Left lung (tissue), 10 donors: ENCODE results near the gene BFSP2. TPM values are rescaled to one million over a fixed set of nuclear protein-coding genes. Genes with fewer than 3 reads are reported as not detected.

Source experiments
- ATAC-seq: fragments of 200-7000 bp; cut with Tn5 transposase; one replicate; pipeline ENCODE4 v1.9.1; 2020; ENCODE audit warnings: moderate library complexity
- DNase-seq, 4 donors: peaks; one replicate each; pipeline ENCODE4 v3.0.0-alpha.2; 2013 to 2020
- H3K27ac ChIP-seq, 2 donors: fragments of 200-600 bp; sonication (generic) in 1 of 2; one replicate each; pipeline versions ENCODE4 v1.5.0 to v1.8.0; 2020 to 2021
- H3K27me3 ChIP-seq, 2 donors: fragments of 200-600 bp; sonication (generic) in 1 of 2; one replicate each; pipeline versions ENCODE4 v1.5.0 to v1.8.0; 2020 to 2021
- H3K36me3 ChIP-seq, 2 donors: fragments of 200-600 bp; sonication (generic) in 1 of 2; one replicate each; pipeline versions ENCODE4 v1.5.0 to v1.8.0; 2020 to 2021
- H3K4me1 ChIP-seq, 2 donors: fragments of 200-600 bp; one replicate each; pipeline ENCODE4 v1.8.0; 2021
- H3K4me3 ChIP-seq, 2 donors: fragments of 200-600 bp; sonication (generic) in 1 of 2; one replicate each; pipeline versions ENCODE4 v1.5.0 to v1.8.0; 2020 to 2021; ENCODE audit warnings: mild to moderate bottlenecking in 1 of 2
- H3K9me3 ChIP-seq, 2 donors: fragments of 200-600 bp; sonication (generic) in 1 of 2; one replicate each; pipeline versions ENCODE4 v1.5.0 to v1.8.0; 2020 to 2021
- CTCF ChIP-seq, 2 donors: fragments of 200-600 bp; sonication (generic) in 1 of 2; IDR thresholded peaks; one replicate each; pipeline versions ENCODE4 v1.5.0 to v1.8.0; 2021; ENCODE audit warnings: antibody characterized with exemption in 2 of 2
- intact Hi-C, 2 donors: fragments of 100-400 bp; cut with DNase I; formaldehyde crosslinking; loops; one replicate each; pipeline versions ENCODE4 v1.11.2 to v1.14.2; 2022
- polyA plus RNA-seq, 6 donors: library from polyadenylated mRNA; unstranded; fragments of 120-200 nt; gene quantifications; one replicate each; pipeline ENCODE4 v1.2.1, GENCODE V29; 2013; ENCODE audit not compliant: insufficient read length in 6 of 6
- total RNA-seq, 2 donors: library from RNA; stranded (reverse); fragmentation: NEBNext Ultra II Directional; extraction: Animal tissue kit (Norgen Biotek cat#: 25700); gene quantifications; one replicate each; pipeline ENCODE4 v1.2.1, GENCODE V29; 2021
- donor health status: DM: no; HTN: yes; CAD: no.
- donor health status: DM: no; HTN: no; CAD: no.

The BFSP2 gene
- total and polyA plus RNA-seq, 8 donors, result not detected

- Histone ChIP-seq H3K4me1 (no peaks in the 10 kb centered on the region), H3K27ac (no peak overlapping the region), H3K27me3 (no peaks in the 10 kb centered on the region), H3K36me3 (no peaks in the 10 kb centered on the region), H3K9me3 (no peaks in the 10 kb centered on the region), H3K4me3 (no peak overlapping the region)
- intact Hi-C loops, result no loop called here
- DNase-seq (no peak), ATAC-seq (no peak)
- no peak for TF ChIP-seq CTCF (IDR thresholded peaks at IDR 0.05)
Measured at GRCh38 chr3:133362539-133362938, 37.3 kb upstream of the BFSP2 start.

- DNase-seq, result no peak
- H3K27ac ChIP-seq, result no peak overlapping the region
- no peaks in the 10 kb centered on the region for H3K9me3 ChIP-seq
- intact Hi-C loops, result no loop called here
- no peak for TF ChIP-seq CTCF (IDR thresholded peaks at IDR 0.05)
- H3K4me3 ChIP-seq, result no peak overlapping the region
- no peaks in the 10 kb centered on the region for H3K27me3 ChIP-seq
- H3K36me3 ChIP-seq, result no peaks in the 10 kb centered on the region
- no peak for ATAC-seq
- H3K4me1 ChIP-seq, result no peaks in the 10 kb centered on the region
Measured at GRCh38 chr3:133364704-133365103, 35.2 kb upstream of the BFSP2 start.

- DNase-seq, result no peak
- Histone ChIP-seq H3K4me3 (no peak overlapping the region), H3K27me3 (no peaks in the 10 kb centered on the region), H3K4me1 (no peaks in the 10 kb centered on the region), H3K9me3 (no peaks in the 10 kb centered on the region), H3K36me3 (no peaks in the 10 kb centered on the region), H3K27ac (no peak overlapping the region)
- intact Hi-C loops, result no loop called here
- ATAC-seq, result no peak
- no peak for TF ChIP-seq CTCF (IDR thresholded peaks at IDR 0.05)
Measured at GRCh38 chr3:133366921-133367320, 32.9 kb upstream of the BFSP2 start.

- no peak for TF ChIP-seq CTCF (IDR thresholded peaks at IDR 0.05)
- no peaks in the 10 kb centered on the region for H3K4me1 ChIP-seq
Measured at GRCh38 chr3:133367403-133367802, 32.5 kb upstream of the BFSP2 start.

GRCh38 chr3:133367956-133368355, 31.9 kb upstream of the BFSP2 start:
- Histone ChIP-seq H3K9me3 (no peaks in the 10 kb centered on the region), H3K36me3 (no peaks in the 10 kb centered on the region), H3K27ac (no peak overlapping the region), H3K4me1 (no peaks in the 10 kb centered on the region), H3K4me3 (no peak overlapping the region), H3K27me3 (no peaks in the 10 kb centered on the region)
- intact Hi-C loops, result no loop called here
- no peak for TF ChIP-seq CTCF (IDR thresholded peaks at IDR 0.05)
- ATAC-seq (no peak), DNase-seq (no peak)

More at GRCh38 chr3:133367403-133367802, 32.5 kb upstream of the BFSP2 start:
- DNase-seq (no peak), ATAC-seq (no peak)
- no peaks in the 10 kb centered on the region for H3K27me3 ChIP-seq
- intact Hi-C loops, result no loop called here
- no peaks in the 10 kb centered on the region for H3K9me3 ChIP-seq
- no peaks in the 10 kb centered on the region for H3K36me3 ChIP-seq
- H3K4me3 ChIP-seq, result no peak overlapping the region
- no peak overlapping the region for H3K27ac ChIP-seq
